ENCODE measurements around the gene FNDC3B. TPM values are rescaled to one million over a fixed set of nuclear protein-coding genes. Genes with fewer than 3 reads are reported as not detected.

The FNDC3B gene
- total and polyA plus RNA-seq, 7 donors, result 16.2 to 93.9 (median 50.3) TPM

DNA sequence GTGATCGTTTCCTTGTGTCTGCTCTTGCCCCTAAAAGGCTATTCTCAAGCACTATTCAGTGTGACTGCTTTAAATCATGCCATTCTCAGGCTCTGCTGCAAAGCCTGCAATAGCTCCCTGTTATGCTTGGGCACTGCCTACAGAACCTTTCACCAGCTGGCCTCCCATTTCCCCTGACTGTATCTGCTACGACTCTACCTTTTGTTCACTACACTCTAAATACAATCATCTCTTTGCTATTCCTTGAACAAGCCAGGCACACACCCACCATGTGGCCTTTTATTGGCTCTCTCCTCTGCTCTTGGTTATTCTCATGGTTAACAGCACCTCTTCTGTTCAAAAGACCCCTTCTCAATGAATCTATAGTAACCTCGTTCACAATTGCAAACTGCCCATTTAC lies 29.6 kb upstream of the FNDC3B start:
- no peak for DNase-seq
- no peak for TF ChIP-seq EP300 (IDR thresholded peaks at IDR 0.05)
- TF ChIP-seq, protein P1, sequence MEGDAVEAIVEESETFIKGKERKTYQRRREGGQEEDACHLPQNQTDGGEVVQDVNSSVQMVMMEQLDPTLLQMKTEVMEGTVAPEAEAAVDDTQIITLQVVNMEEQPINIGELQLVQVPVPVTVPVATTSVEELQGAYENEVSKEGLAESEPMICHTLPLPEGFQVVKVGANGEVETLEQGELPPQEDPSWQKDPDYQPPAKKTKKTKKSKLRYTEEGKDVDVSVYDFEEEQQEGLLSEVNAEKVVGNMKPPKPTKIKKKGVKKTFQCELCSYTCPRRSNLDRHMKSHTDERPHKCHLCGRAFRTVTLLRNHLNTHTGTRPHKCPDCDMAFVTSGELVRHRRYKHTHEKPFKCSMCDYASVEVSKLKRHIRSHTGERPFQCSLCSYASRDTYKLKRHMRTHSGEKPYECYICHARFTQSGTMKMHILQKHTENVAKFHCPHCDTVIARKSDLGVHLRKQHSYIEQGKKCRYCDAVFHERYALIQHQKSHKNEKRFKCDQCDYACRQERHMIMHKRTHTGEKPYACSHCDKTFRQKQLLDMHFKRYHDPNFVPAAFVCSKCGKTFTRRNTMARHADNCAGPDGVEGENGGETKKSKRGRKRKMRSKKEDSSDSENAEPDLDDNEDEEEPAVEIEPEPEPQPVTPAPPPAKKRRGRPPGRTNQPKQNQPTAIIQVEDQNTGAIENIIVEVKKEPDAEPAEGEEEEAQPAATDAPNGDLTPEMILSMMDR (IDR thresholded peaks at IDR 0.05), result no peak
- no peak for TF ChIP-seq POLR2A (IDR thresholded peaks at IDR 0.05)
- TF ChIP-seq POLR2AphosphoS5 (IDR thresholded peaks at IDR 0.05), result no peak

DNA sequence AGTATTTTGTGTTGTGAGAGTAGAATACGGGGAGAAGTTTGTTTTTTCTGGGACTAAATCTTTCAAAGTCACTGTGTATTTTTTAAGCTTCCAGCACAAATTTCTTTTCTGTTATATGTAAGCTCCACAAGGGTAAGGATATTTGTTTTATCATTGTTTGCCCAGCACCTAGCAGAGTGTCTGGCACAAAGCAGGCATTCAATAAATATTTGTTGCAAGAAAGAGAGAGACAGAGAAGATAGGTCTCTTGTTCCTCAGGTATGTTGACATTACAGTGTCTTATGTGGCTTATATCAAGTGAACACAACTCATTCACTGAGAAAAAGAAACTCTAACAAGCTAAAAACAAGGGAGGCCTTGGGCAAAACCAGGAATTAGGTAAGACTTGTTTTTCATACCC lies 26.6 kb upstream of the FNDC3B start:
- Histone ChIP-seq H3K9me3 (no peaks in the 10 kb centered on the region), H3K36me3 (no peaks in the 10 kb centered on the region), H3K27ac (no peak overlapping the region), H3K4me1 (no peaks in the 10 kb centered on the region), H3K4me3 (no peak overlapping the region), H3K27me3 (no peaks in the 10 kb centered on the region)
- DNase-seq, result no peak
- TF ChIP-seq POLR2AphosphoS5 (IDR thresholded peaks at IDR 0.05) (no peak), EP300 (IDR thresholded peaks at IDR 0.05) (no peak), POLR2A (IDR thresholded peaks at IDR 0.05) (no peak)
- TF ChIP-seq, protein P1 (IDR thresholded peaks at IDR 0.05), result no peak
- intact Hi-C loops (cut with DNase I), result no loop called here
- 71 to 93% methylated on average over 1 of the region's 1 CpG for WGBS, 2 donors

More for the DNA sequence above, 29.6 kb upstream of the FNDC3B start:
- Histone ChIP-seq H3K9me3 (no peaks in the 10 kb centered on the region), H3K27me3 (no peaks in the 10 kb centered on the region), H3K36me3 (no peaks in the 10 kb centered on the region), H3K4me3 (no peak overlapping the region), H3K4me1 (no peaks in the 10 kb centered on the region), H3K27ac (no peak overlapping the region)
- WGBS, 2 donors, result 68 to 78% methylated on average over 3 of the region's 3 CpGs
- intact Hi-C loops (cut with DNase I), result no loop called here

DNA sequence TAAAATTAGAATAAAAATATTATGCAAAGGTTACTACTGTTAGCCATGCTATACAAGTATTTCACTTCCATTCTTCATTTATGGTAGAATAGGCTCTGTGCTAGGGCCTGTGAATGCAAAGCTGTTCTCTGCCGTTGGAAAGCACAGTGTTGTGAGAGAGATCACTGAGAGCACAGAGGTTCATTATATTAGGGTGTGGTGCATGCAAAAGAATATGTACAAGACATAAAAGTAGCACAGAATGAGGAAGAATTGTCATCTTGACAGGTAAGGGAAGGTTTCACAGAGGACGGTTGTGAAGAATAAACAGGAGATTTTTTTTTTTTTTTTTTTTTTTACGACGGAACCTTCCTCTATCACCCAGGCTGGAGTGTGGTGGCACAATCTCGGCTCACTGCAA lies 25.2 kb upstream of the FNDC3B start:
- DNase-seq, result no peak
- Histone ChIP-seq H3K36me3 (no peaks in the 10 kb centered on the region), H3K27me3 (no peaks in the 10 kb centered on the region), H3K27ac (no peak overlapping the region), H3K4me1 (no peaks in the 10 kb centered on the region), H3K4me3 (no peak overlapping the region), H3K9me3 (no peaks in the 10 kb centered on the region)
- intact Hi-C loops (cut with DNase I), result no loop called here
- TF ChIP-seq POLR2A (IDR thresholded peaks at IDR 0.05) (no peak), EP300 (IDR thresholded peaks at IDR 0.05) (no peak), POLR2AphosphoS5 (IDR thresholded peaks at IDR 0.05) (no peak)
- TF ChIP-seq, protein P1 (IDR thresholded peaks at IDR 0.05), result no peak
- WGBS, 2 donors, result 19 to 67% methylated on average over 5 of the region's 5 CpGs

DNA sequence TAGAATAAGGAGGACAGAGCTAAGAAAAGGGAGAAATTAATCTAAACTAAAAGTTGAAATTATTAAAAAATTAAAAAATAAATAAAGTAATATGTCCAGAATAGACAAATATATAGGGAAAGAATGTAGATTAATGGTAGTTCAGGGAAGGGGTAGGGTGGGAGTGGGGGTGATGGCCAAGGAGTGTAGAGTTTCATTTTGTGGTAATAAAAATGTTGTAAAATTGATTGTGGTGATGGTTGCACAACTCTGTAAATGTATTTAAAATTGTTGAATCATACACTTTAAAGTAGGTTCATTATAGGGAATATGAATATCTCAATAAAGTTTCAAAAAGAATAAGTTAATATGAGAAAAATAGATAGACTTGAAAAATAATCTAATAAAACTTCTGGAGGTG lies 21.0 kb upstream of the FNDC3B start:
- no peaks in the 10 kb centered on the region for H3K27me3 ChIP-seq
- TF ChIP-seq, protein P1 (IDR thresholded peaks at IDR 0.05), result no peak
- no peak for TF ChIP-seq EP300 (IDR thresholded peaks at IDR 0.05)
- no peak for TF ChIP-seq POLR2AphosphoS5 (IDR thresholded peaks at IDR 0.05)
- TF ChIP-seq POLR2A (IDR thresholded peaks at IDR 0.05), result no peak
- DNase-seq, result no peak
- intact Hi-C loops (cut with DNase I), result no loop called here
- H3K4me3 ChIP-seq, result no peak overlapping the region
- H3K4me1 ChIP-seq, result no peaks in the 10 kb centered on the region
- H3K27ac ChIP-seq, result no peak overlapping the region
- H3K9me3 ChIP-seq, result no peaks in the 10 kb centered on the region
- no peaks in the 10 kb centered on the region for H3K36me3 ChIP-seq

- intact Hi-C loops (cut with DNase I), result no loop called here
- Histone ChIP-seq H3K27me3 (no peaks in the 10 kb centered on the region), H3K27ac (no peak overlapping the region), H3K4me3 (no peak overlapping the region), H3K36me3 (no peaks in the 10 kb centered on the region), H3K4me1 (no peaks in the 10 kb centered on the region), H3K9me3 (no peaks in the 10 kb centered on the region)
- DNase-seq, result no peak
- 92 to 94% methylated on average over 2 of the region's 2 CpGs for WGBS, 2 donors
- no peak for TF ChIP-seq POLR2A (IDR thresholded peaks at IDR 0.05)
- TF ChIP-seq, protein P1 (IDR thresholded peaks at IDR 0.05), result no peak
- no peak for TF ChIP-seq POLR2AphosphoS5 (IDR thresholded peaks at IDR 0.05)
- no peak for TF ChIP-seq EP300 (IDR thresholded peaks at IDR 0.05)
These were observed 18.6 kb upstream of the FNDC3B start for GRCh38 chr3:172020763-172021162.
